Vagina (tissue), 2 donors: ENCODE data around the gene TFE3.

Experiments
- CTCF ChIP-seq, 3 experiments: fragments of 450-650 bp in 2 of 3; fragments of 200-600 bp in 1 of 3; sonication (generic) in 1 of 3; IDR thresholded peaks; one replicate each; pipeline ENCODE4 v1.5.1; 2017 to 2019; ENCODE audit warnings: antibody characterized with exemption in 3 of 3, mild to moderate bottlenecking in 2 of 3, moderate library complexity in 2 of 3
- POLR2A ChIP-seq, 2 donors: fragments of 450-650 bp; IDR thresholded peaks; one replicate each; pipeline ENCODE4 v1.6.1; 2017; ENCODE audit warnings: antibody characterized with exemption in 2 of 2, mild to moderate bottlenecking in 2 of 2, moderate library complexity in 2 of 2

DNA sequence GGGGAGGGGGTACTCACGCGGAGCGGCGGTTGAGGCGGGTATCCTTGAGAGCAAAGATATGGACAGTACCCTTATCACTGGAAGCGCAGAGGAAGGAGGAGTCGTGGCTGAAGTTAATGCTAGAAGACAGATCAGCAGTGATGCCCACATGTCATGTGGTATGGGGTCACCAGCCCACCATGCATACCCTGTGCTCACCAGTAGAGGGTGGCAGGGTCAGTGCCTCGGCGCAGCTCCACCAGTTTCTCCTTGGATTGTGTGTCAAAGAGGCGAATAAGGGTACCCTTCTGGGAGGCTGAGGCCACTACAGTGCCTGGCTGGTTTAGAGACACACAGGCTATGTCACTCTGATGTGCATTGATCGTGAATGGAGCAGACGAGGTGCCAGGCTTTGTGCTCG is 32.2 kb upstream of the TFE3 start:
- TF ChIP-seq CTCF (IDR thresholded peaks at IDR 0.05), result no peak
- TF ChIP-seq POLR2A (IDR thresholded peaks at IDR 0.05), result no peak
